HepG2 (cell line): ENCODE measurements around the gene FBF1. TPM values are rescaled to one million over a fixed set of nuclear protein-coding genes. Genes with fewer than 3 reads are reported as not detected.

Experiments
- AFF4 ChIP-seq: sonication (generic); formaldehyde crosslinking; IDR thresholded peaks from 2 replicates; pipeline ENCODE4 v1.4.0; 2020; ENCODE audit warnings: missing genetic modification reagents
- ARNT ChIP-seq: fragments of 450-650 bp; IDR thresholded peaks from 2 replicates; pipeline ENCODE4 v1.6.1; 2017
- ERF ChIP-seq: IDR thresholded peaks from 2 replicates; pipeline ENCODE4 v1.6.1; 2018; ENCODE audit warnings: missing biosample characterization, missing genetic modification reagents
- IRF9 ChIP-seq: sonication (generic); formaldehyde crosslinking; IDR thresholded peaks from 2 replicates; pipeline ENCODE4 v1.8.0; 2022; ENCODE audit warnings: missing genetic modification reagents, mild to moderate bottlenecking, borderline replicate concordance
- MATR3 ChIP-seq: sonication (generic); formaldehyde crosslinking; IDR thresholded peaks from 2 replicates; pipeline ENCODE4 v1.4.0; 2020; ENCODE audit warnings: missing genetic modification reagents
- NCOA2 ChIP-seq: sonication (generic); formaldehyde crosslinking; IDR thresholded peaks from 2 replicates; pipeline ENCODE4 v1.8.0; 2022; ENCODE audit warnings: inconsistent platforms
- PAWR ChIP-seq: sonication (generic); formaldehyde crosslinking; IDR thresholded peaks from 2 replicates; pipeline ENCODE4 v1.4.0; 2020; ENCODE audit warnings: missing genetic modification reagents, mild to moderate bottlenecking, borderline replicate concordance
- PHB2 ChIP-seq: fragments of 450-650 bp; IDR thresholded peaks from 2 replicates; pipeline ENCODE4 v1.6.1; 2018; ENCODE audit not compliant: partially characterized antibody
- PITX1 ChIP-seq: sonication (generic); formaldehyde crosslinking; IDR thresholded peaks from 2 replicates; pipeline ENCODE4 v1.5.1; 2020; ENCODE audit warnings: mild to moderate bottlenecking, missing genetic modification reagents
- SIN3B ChIP-seq: fragments of 150-350 bp; IDR thresholded peaks from 2 replicates; pipeline ENCODE4 v1.6.1; 2014; ENCODE audit warnings: low read length
- SOX5 ChIP-seq: IDR thresholded peaks from 2 replicates; pipeline ENCODE4 v1.6.1; 2016; ENCODE audit warnings: borderline replicate concordance
- TEAD2 ChIP-seq: sonication (generic); formaldehyde crosslinking; IDR thresholded peaks from 2 replicates; pipeline ENCODE4 v1.9.0; 2021; ENCODE audit warnings: missing genetic modification reagents
- ZNF282 ChIP-seq: fragments of 450-650 bp; IDR thresholded peaks from 2 replicates; pipeline ENCODE4 v1.6.1; 2018; ENCODE audit not compliant: partially characterized antibody
- ZNF329 ChIP-seq: sonication (generic); formaldehyde crosslinking; IDR thresholded peaks from 2 replicates; pipeline ENCODE4 v1.9.0; 2021; ENCODE audit warnings: low read depth, mild to moderate bottlenecking, missing genetic modification reagents
- ZNF558 ChIP-seq: sonication (generic); formaldehyde crosslinking; IDR thresholded peaks from 2 replicates; pipeline ENCODE4 v1.9.0; 2022; ENCODE audit warnings: mild to moderate bottlenecking, missing genetic modification reagents, borderline replicate concordance
- ZNF670 ChIP-seq: sonication (generic); formaldehyde crosslinking; IDR thresholded peaks from 2 replicates; pipeline ENCODE4 v1.8.0; 2022; ENCODE audit warnings: mild to moderate bottlenecking, missing genetic modification reagents, borderline replicate concordance
- ZNF724P ChIP-seq: sonication (generic); formaldehyde crosslinking; IDR thresholded peaks from 2 replicates; pipeline ENCODE4 v1.8.0; 2022; ENCODE audit warnings: missing genetic modification reagents, borderline replicate concordance
- polyA plus RNA-seq, 8 experiments: library from polyadenylated mRNA; depleted of rRNA in 3 of 8; stranded (reverse) in 7 of 8; unstranded in 1 of 8; fragments of >200 nt; fragmentation: Illumina TruSeq in 4 of 8; extraction: Trizol in 4 of 8; gene quantifications; 2 replicates each; pipeline versions ENCODE4 v1.2.1 to v1.2.3, GENCODE V29; 2011 to 2016; ENCODE audit warnings: low read depth in 4 of 8, missing spikeins in 1 of 8, mixed read lengths in 1 of 8; ENCODE audit not compliant: insufficient read depth in 1 of 8
- total RNA-seq, 5 experiments: library from RNA; depleted of rRNA; stranded (reverse); fragments of >200 nt; fragmentation: Illumina TruSeq; extraction: Trizol; gene quantifications; 2 replicates each; pipeline ENCODE4 v1.2.3, GENCODE V29; 2016; ENCODE audit warnings: low read depth in 1 of 5
- TF ChIP-seq, protein P1 (sequence below): sonication (generic); formaldehyde crosslinking; IDR thresholded peaks from 2 replicates; pipeline ENCODE4 v1.8.0; 2022; ENCODE audit warnings: mild to moderate bottlenecking, missing genetic modification reagents, moderate library complexity
- TF ChIP-seq, protein P2 (sequence below): sonication (generic); formaldehyde crosslinking; IDR thresholded peaks from 2 replicates; pipeline ENCODE4 v1.8.1; 2023; ENCODE audit warnings: mild to moderate bottlenecking, inconsistent platforms, moderate library complexity, missing genetic modification reagents, borderline replicate concordance
- TF ChIP-seq, protein P3 (sequence below): sonication (generic); formaldehyde crosslinking; IDR thresholded peaks from 2 replicates; pipeline ENCODE4 v1.5.0; 2020; ENCODE audit warnings: mild to moderate bottlenecking, missing genetic modification reagents

The FBF1 gene
- total and polyA plus RNA-seq, 2 of the 13 experiments (the other 11 are each of a cell fraction or from before 2014, with no cell fraction given) = 2.4 to 8.1 TPM

DNA sequence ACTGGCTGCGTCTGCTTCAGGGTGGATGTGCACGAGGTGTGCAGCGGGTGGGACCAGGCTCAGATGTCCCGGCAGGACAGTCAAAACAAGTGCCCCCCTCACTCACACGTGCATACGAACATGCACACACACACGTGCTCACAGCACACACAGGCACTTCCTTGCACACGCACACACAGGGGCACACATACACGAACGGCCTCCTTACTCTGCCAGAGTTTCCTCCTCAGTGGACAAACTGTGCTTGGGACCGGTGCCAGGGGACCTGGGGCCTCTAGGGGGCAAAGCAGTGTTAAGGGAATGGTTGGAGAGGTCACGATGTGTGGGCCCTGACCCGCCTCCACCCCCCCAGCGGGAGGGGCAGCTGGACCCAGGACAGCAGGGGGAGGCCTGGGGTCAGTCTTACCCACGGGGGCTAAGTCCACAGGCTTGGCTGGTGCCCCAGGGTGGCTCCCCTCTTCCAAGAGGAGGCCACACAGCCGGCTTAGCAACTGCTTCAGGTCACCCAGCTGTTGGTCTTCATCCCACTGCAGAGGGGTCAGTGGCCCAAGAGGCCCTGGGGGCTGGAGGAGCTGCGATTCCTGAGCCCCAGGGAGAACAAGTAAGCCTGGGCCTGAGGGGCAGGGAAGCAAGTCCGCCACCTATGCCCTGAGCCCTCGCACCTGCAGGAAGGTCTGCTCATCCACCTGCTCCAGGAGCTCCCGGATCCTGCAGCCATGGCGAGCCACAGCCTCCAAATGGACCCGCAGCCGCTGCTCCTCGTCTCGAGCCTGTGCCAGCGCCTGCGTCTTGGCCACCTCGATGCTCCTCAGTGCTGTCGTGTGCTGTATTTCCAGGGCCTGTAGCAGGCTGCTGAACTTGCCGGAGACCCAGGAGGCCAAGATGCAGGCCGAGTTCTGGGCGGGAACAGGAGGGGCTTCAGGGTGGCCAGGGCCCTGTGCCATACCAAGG lies 49.0 kb downstream of the FBF1 start (continued):
- TF ChIP-seq, protein P1, sequence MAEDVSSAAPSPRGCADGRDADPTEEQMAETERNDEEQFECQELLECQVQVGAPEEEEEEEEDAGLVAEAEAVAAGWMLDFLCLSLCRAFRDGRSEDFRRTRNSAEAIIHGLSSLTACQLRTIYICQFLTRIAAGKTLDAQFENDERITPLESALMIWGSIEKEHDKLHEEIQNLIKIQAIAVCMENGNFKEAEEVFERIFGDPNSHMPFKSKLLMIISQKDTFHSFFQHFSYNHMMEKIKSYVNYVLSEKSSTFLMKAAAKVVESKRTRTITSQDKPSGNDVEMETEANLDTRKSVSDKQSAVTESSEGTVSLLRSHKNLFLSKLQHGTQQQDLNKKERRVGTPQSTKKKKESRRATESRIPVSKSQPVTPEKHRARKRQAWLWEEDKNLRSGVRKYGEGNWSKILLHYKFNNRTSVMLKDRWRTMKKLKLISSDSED (CRISPR knock-in tag) = no peak
- TF ChIP-seq PHB2 = no peak
- TF ChIP-seq ARNT = no peak
- TF ChIP-seq SOX5 (CRISPR knock-in tag) = peak; percentile 51; the same call in 1 of the 2 replicates
- TF ChIP-seq MATR3 (CRISPR knock-in tag) = no peak
- TF ChIP-seq NCOA2 = no peak; the same call in 1 of the 2 replicates
- no peak for TF ChIP-seq ZNF282
- 0 out of 2 replicates have a peak, but pooled peaks have one; percentile 4 for TF ChIP-seq PAWR (CRISPR knock-in tag)
- peak; percentile 37 for TF ChIP-seq ZNF558 (CRISPR knock-in tag)
- TF ChIP-seq ZNF329 (CRISPR knock-in tag) = no peak
- no peak; the same call in 1 of the 2 replicates for TF ChIP-seq AFF4 (CRISPR knock-in tag)
- 0 out of 2 replicates have a peak, but pooled peaks have one; percentile 20 for TF ChIP-seq TEAD2
- no peak for TF ChIP-seq ERF (CRISPR knock-in tag)
- no peak for TF ChIP-seq ZNF670
- TF ChIP-seq, protein P2, sequence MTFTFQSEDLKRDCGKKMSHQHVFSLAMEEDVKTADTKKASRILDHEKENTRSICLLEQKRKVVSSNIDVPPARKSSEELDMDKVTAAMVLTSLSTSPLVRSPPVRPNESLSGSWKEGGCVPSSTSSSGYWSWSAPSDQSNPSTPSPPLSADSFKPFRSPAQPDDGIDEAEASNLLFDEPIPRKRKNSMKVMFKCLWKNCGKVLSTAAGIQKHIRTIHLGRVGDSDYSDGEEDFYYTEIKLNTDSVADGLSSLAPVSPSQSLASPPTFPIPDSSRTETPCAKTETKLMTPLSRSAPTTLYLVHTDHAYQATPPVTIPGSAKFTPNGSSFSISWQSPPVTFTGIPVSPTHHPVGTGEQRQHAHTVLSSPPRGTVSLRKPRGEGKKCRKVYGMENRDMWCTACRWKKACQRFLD (CRISPR knock-in tag) = no peak
- TF ChIP-seq PITX1 (CRISPR knock-in tag) = peak; percentile 85
- no peak; the same call in 1 of the 2 replicates for TF ChIP-seq IRF9 (CRISPR knock-in tag)
- no peak for TF ChIP-seq SIN3B
- TF ChIP-seq, protein P3, sequence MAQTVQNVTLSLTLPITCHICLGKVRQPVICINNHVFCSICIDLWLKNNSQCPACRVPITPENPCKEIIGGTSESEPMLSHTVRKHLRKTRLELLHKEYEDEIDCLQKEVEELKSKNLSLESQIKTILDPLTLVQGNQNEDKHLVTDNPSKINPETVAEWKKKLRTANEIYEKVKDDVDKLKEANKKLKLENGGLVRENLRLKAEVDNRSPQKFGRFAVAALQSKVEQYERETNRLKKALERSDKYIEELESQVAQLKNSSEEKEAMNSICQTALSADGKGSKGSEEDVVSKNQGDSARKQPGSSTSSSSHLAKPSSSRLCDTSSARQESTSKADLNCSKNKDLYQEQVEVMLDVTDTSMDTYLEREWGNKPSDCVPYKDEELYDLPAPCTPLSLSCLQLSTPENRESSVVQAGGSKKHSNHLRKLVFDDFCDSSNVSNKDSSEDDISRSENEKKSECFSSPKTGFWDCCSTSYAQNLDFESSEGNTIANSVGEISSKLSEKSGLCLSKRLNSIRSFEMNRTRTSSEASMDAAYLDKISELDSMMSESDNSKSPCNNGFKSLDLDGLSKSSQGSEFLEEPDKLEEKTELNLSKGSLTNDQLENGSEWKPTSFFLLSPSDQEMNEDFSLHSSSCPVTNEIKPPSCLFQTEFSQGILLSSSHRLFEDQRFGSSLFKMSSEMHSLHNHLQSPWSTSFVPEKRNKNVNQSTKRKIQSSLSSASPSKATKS (CRISPR knock-in tag) = no peak
- no peak for TF ChIP-seq ZNF724P (CRISPR knock-in tag)
